Measurements from ENCODE around the gene EMID1. TPM values are rescaled to one million over a fixed set of nuclear protein-coding genes. Genes with fewer than 3 reads are reported as not detected.

The EMID1 gene
- total RNA-seq, 1 donor from 2014 or later = 10.4 TPM

DNA sequence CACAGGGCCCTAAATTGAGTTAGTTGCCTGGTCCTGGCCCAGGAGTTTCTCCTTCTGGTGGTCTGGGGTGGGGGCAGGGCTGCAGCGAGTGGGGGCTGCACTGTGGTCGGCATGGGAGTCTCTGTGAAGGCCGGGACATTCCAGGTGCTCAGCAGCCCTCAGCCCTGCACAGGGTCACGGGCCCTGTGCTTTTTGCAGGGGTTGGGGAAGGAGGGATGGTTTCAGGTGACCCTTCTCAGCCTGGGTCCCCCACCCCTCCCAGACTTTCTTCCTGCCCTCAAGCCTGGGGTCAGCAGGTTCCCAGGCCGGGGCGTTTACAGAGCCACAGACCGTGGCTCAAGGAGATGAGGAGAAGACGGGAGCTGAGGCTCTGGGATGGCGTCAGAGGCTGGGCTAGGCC, 7.8 kb downstream of the EMID1 start:
- no peak for DNase-seq (ENCODE audit: low read depth, low spot score)
- Mint-ChIP-seq H3K9me3 (no peaks in the 10 kb centered on the region), H3K4me1 (peaks cover 16% of the 10 kb centered on the region), H3K27ac (ENCODE audit: unreplicated experiment) (no peak overlapping the region), H3K4me3 (no peak overlapping the region), H3K27me3 (ENCODE audit: low read depth) (no peaks in the 10 kb centered on the region), H3K36me3 (ENCODE audit: low read depth) (no peaks in the 10 kb centered on the region)
- TF ChIP-seq, protein P1, sequence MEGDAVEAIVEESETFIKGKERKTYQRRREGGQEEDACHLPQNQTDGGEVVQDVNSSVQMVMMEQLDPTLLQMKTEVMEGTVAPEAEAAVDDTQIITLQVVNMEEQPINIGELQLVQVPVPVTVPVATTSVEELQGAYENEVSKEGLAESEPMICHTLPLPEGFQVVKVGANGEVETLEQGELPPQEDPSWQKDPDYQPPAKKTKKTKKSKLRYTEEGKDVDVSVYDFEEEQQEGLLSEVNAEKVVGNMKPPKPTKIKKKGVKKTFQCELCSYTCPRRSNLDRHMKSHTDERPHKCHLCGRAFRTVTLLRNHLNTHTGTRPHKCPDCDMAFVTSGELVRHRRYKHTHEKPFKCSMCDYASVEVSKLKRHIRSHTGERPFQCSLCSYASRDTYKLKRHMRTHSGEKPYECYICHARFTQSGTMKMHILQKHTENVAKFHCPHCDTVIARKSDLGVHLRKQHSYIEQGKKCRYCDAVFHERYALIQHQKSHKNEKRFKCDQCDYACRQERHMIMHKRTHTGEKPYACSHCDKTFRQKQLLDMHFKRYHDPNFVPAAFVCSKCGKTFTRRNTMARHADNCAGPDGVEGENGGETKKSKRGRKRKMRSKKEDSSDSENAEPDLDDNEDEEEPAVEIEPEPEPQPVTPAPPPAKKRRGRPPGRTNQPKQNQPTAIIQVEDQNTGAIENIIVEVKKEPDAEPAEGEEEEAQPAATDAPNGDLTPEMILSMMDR (conservative IDR thresholded peaks at IDR 0.05) = no peak

DNA sequence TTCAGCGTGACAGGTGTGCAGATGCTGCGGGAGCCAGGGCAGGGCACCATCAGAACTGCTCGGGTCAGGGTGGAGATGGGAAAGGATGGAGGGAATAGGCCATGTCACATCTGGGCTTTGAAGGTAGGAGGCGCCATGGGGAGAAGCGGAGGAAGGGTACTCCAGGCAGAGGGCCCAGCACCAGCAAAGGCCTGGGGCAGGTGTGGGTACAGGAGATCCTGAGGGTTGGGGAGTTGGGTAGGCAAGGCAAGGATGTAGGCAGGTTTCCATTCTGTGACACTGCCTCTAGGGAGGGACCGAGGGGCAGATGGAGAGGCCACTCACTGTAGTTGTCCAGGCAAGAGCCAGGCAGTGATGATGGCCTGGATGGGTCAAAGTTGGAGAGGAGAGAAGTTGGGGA, 8.5 kb downstream of the EMID1 start:
- Mint-ChIP-seq H3K4me1 (peaks cover 15% of the 10 kb centered on the region), H3K9me3 (no peaks in the 10 kb centered on the region), H3K27me3 (ENCODE audit: low read depth) (no peaks in the 10 kb centered on the region), H3K27ac (ENCODE audit: unreplicated experiment) (peak overlapping the region; percentile 43), H3K36me3 (ENCODE audit: low read depth) (no peaks in the 10 kb centered on the region), H3K4me3 (no peak overlapping the region)
- no peak for DNase-seq (ENCODE audit: low read depth, low spot score)
- TF ChIP-seq, protein P1 (conservative IDR thresholded peaks at IDR 0.05) = no peak

DNA sequence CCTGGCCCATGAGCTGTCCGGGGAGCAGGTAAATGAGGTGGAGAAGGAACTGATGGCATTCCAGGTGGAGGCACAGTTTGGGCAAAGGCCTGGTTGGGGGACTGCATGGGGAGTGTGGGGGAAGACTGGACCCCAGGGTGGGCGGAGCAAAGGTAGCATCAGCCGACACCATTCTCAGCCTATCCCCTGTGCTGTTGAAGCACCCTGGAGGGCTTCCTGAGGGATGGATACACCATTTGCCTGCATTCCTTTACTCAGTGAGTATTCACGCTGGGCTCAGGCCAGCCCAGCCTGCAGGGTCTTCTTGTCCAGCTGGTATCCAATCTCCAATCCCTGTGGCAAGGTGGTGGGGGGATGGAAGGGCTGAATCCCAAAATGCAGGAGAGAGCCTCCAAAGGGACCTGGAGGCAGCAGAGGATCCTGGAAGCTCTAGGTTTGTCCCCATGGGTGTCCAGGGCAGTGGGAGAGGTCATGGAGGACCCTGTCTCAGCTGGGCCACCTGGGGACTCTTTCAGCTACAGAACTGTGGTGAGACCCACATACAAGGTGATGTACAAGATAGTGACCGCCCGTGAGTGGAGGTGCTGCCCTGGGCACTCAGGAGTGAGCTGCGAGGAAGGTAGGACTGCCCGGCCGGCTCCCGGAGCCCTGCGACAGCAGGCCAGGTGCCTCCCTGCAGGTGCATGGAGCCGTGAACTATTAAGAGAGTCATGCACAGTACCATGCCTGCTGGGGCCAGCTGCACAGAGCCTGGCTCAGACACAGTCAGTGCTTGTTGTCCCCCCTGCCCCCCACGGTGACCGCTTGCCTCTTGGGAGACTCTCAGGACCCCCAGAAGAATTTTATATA, 9.5 kb downstream of the EMID1 start:
- DNase-seq (ENCODE audit: low read depth, low spot score) = no peak
- Mint-ChIP-seq H3K4me3 (no peak overlapping the region), H3K4me1 (peaks cover 10% of the 10 kb centered on the region), H3K36me3 (ENCODE audit: low read depth) (no peaks in the 10 kb centered on the region), H3K27ac (ENCODE audit: unreplicated experiment) (no peak overlapping the region), H3K9me3 (no peaks in the 10 kb centered on the region), H3K27me3 (ENCODE audit: low read depth) (no peaks in the 10 kb centered on the region)
- TF ChIP-seq, protein P1 (conservative IDR thresholded peaks at IDR 0.05) = no peak

DNA sequence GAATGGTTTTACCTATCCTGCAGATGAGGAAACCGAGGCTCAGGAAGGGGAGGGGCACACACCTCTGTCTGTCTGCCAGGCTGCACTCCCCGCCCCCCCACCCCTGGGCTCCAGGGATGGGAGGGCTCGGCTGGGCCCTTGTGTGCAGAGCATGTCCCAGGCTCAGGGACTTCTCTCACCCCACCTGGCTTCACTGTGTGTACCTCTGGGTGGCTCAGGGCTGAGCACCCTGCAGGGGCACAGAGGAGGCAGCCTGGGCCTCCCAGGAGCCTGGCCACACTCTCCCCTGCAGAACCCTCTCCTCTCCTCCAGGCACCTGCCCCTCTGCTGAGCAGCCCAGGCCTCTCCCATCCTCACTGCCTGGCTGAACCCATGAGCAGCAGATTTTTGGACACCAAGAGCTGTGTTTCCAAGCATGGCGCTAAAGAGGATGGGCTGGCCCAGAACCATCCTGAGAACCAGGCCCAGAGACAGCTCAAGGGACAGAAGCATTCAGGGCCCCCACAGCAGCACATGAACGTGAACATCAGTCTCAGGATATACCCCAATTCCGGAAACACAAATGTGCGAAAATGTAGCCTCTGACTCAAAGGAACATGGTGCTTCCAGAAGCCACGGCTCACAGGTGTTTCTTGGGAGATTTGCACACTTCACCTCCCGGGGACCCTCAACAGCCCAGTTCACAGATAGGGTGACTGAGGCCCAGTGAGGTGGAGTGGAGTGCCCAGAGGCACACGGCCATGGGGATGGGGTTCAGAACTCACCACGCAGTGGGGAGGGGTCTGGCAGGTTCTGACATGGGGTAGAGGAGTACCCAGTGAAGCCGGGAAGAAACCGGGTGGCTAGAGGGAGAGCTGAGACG, 10.5 kb downstream of the EMID1 start:
- Mint-ChIP-seq H3K27me3 (ENCODE audit: low read depth) (no peaks in the 10 kb centered on the region), H3K4me3 (no peak overlapping the region)
- no peak for DNase-seq (ENCODE audit: low read depth, low spot score)

More for the DNA sequence above, 10.5 kb downstream of the EMID1 start:
- TF ChIP-seq, protein P1 (conservative IDR thresholded peaks at IDR 0.05) = no peak
- Mint-ChIP-seq H3K4me1 (peaks cover 4% of the 10 kb centered on the region), H3K9me3 (no peaks in the 10 kb centered on the region), H3K36me3 (ENCODE audit: low read depth) (no peaks in the 10 kb centered on the region), H3K27ac (ENCODE audit: unreplicated experiment) (no peak overlapping the region)
